ENCODE measurements around the gene SUSD4.

GRCh38 chr1:223234534-223234933 is 129.4 kb downstream of the SUSD4 start:
- TF ChIP-seq EP300 (IDR thresholded peaks at IDR 0.05; ENCODE audit: borderline replicate concordance), result no peak
- no peak for TF ChIP-seq CEBPB (IDR thresholded peaks at IDR 0.05)

All from Ishikawa (cell line).